GM12875 (cell line): ENCODE measurements around the gene TRIM72.
A peak's percentile ranks its signal among the peaks of the same experiment; 100 is the strongest.

Experiments used
- H3K4me3 ChIP-seq: one replicate; pipeline ENCODE4 v1.5.1; 2011; ENCODE audit warnings: low read depth, low read length, control low read depth
- CTCF ChIP-seq: IDR thresholded peaks from 2 replicates; pipeline ENCODE4 v1.5.1; 2011; ENCODE audit warnings: low read depth, mild to moderate bottlenecking, control low read depth, inconsistent platforms, low read length, moderate library complexity, borderline replicate concordance; ENCODE audit not compliant: insufficient read depth

TRIM72 gene

GRCh38 chr16:31251435-31251834 is 37.5 kb downstream of the TRIM72 start:
- no peak for TF ChIP-seq CTCF
- H3K4me3 ChIP-seq, result no peak overlapping the region

GRCh38 chr16:31253642-31254045 is 39.7 kb downstream of the TRIM72 start:
- H3K4me3 ChIP-seq, result no peak overlapping the region
- no peak for TF ChIP-seq CTCF

GRCh38 chr16:31256466-31256865 is 42.5 kb downstream of the TRIM72 start:
- no peak for TF ChIP-seq CTCF
- H3K4me3 ChIP-seq, result no peak overlapping the region

- no peak for TF ChIP-seq CTCF
- H3K4me3 ChIP-seq, result no peak overlapping the region
Observed at GRCh38 chr16:31258366-31258765, 44.4 kb downstream of the TRIM72 start.

- TF ChIP-seq CTCF, result no peak
- H3K4me3 ChIP-seq, result peak overlapping the region; percentile 18
Observed at GRCh38 chr16:31260136-31260931, 46.4 kb downstream of the TRIM72 start.

- no peak overlapping the region for H3K4me3 ChIP-seq
- no peak for TF ChIP-seq CTCF
Observed at GRCh38 chr16:31262084-31262483, 48.2 kb downstream of the TRIM72 start.
